GM19395 (cell line): ENCODE results near the gene VIPR2.
"Not testable (repeated sequence)": the region's sequence is repeated elsewhere in the genome, so short reads cannot be mapped to it uniquely, and the experiment has no call there.

Experiments
- ATAC-seq: cut with Tn5 transposase; IDR thresholded peaks from one replicate; pipeline ENCODE4 v1.9.1; 2021; ENCODE audit warnings: mild to moderate bottlenecking, moderate library complexity; ENCODE audit not compliant: unreplicated experiment

The VIPR2 gene

DNA sequence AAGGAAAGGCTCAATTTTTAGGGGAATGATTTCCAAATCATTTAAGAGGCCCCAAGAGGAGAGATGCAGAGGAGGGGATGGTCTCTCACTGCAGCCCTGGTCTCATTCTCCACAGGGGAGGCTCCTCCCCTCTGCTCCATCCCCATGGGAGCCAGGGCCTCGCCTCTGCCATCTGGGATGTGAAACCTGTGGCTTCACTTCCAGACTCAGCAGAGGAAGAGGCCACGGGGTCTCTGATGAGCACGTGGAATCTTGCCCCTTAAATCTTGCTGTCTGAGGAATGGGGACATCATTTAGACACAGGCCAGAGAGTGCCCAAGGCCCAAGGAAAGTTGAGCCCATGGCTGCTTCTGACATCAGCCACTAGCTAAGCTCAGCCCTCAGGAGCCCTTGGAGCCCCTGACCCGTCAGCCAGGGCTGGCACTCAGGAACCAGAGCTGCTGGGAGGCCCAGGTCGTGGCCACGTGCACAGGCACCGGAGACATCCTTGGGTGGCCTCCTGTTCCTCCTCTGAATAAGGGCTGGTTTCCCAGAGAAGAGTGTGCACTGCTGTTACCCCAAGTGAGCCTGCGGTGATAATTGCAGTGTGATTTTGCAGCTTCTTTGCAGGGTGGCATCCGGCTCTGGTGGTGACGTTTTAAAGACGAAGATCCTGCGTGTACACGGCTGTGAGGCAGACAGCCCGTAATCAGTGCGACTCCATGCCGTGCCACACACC is 50.5 kb downstream of the VIPR2 start:
- ATAC-seq, result no peak

DNA sequence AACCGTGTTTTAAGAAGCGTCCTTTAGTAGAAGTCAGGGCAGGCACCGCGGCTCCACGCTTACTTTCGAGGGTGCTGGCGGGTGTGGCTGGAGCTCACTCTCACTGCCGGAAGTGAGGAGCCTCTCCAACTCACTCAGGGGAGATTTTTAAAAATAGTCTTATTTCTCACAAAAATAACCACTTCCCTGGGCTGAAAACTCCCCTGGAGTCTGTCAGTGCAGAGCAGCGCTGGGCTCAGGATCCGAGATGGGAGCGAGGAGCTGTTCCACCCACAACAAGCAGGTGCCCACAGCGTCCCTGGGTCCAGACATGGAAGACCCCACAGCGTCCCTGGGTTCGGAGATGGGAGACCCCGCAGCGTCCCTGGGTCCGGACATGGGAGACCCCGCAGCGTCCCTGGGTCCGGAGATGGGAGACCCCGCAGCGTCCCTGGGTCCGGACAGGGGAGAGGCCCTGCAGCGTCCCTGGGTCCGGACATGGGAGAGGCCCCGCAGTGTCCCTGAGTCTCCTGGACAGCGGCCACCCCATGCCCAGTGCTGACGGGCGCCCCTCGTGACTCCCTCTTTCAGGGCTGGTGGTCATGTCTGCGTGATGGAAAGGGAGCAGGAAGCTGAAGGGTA is 51.2 kb downstream of the VIPR2 start:
- ATAC-seq, result no peak

DNA sequence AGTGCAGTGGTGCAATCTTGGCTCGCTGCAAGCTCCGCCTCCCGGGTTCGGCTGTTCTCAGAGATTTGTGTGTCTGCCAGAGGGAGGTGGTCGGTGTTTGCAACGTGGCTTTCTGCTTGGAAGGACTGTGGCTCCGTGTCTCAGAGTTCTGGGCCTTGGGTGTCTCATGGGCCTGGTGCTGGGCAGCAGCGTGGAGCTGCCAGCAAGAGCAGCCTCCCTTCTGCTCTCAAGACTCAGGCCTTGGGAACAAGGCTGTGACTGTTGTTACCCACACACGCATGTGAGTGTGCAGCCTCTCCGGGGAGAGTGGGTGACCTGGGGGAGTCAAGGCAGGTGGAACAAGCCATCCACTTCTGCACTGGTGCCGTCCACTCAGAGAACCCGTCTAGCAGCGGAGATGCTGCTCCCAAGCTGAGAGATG is 52.0 kb downstream of the VIPR2 start:
- no peak for ATAC-seq

DNA sequence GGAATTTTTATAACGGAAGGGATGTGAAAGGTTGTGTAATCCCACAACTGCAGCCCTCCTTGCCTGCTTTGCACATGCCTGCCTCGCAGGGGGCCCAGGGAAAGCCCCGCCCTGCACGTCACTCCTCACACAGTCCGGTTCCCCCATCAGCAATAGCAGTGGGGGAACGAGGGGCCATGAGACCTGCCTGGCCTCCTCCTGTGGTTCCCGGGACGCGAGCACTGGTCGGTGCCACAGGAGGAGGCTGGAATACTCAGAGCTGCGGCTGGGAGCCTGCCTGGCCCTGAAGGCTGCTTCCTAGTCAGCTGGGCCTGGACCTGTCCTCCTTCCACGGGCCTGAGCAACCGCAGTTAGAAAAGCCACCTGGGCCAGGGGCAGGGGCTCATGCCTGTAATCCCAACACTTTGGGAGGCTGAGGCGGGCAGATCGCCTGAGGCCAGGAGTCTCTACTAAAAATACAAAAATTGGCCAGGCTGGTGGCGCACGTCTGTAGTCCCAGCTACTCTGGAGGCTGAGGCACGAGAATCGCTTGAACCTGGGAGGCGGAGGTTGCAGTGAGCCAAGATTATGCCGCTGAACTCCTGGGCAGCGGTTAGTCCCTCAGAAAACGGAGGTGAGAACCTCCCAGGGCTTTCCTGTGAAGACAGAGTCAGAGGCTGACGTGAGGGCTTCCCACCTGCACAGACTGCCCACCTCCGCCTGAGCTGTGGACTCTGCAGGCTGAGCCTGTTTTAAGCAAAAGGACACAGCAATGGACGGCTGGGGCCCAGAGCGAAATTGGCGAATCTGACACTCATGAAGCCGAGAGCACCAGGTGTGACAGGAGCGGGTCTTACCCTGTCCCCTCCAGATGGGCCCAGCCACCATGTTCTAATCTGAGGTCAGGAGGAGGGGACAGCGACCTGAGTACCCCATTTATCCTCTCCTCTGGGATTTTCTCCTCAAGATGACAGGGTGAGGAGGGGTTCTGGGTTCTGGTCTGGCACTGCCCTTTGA is 52.9 kb downstream of the VIPR2 start:
- no peak for ATAC-seq

DNA sequence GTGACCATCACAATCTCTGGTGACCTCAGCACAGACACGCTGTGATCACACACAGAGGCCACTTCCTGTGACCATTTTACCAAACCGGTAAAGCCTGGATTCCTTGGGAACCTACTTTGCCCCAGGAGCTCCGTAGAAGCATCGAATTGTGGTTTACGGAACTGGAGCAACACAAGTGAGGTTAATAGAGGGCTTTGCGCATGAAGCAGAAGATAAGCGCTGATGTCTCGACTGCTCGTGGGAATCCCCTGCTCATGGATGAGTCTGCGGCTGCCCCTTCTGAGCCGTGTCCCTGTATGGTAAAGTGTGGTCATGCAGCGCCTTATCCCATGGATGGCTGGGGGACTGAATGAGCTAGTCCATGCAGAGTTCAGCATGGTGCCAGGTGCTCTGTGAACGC is 53.6 kb downstream of the VIPR2 start:
- no peak for ATAC-seq

DNA sequence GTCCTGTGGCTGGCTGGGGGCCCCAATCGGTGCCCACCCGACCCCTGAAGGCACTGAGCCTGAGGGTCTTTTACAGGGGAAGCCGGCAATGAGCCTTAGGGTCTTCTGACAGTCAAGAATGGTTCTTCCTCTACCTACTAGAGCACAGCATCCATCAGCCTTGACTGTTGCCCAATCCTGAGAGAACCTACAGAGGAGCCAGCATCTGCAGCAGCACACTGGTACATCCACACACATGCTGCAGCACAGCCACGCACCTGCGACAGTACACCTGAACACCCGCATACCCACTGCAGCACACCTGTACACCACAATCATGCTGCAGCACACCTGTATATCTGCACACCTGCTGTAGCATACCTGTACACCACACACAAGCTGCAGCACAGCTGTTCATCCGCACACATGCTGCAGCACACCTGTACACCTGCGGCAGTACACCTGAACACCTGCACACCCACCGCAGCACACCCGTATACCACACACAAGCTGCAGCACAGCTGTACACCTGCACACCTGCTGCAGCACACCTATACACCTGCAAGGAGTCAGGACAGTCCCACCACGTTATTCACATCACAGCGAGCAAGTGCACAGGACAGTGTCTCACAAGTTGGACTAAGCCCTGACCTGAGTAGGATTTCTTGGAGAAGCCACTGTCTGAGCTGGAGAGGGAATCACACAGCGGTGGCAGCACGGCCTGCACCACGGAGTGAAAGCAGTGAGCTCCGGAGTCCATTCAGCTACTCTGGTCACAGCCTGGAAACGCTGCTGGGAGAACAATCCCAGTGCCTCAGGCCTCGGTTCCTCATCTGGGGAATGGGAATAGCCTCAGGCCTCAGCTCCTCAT is 56.4 kb downstream of the VIPR2 start:
- no peak for ATAC-seq

DNA sequence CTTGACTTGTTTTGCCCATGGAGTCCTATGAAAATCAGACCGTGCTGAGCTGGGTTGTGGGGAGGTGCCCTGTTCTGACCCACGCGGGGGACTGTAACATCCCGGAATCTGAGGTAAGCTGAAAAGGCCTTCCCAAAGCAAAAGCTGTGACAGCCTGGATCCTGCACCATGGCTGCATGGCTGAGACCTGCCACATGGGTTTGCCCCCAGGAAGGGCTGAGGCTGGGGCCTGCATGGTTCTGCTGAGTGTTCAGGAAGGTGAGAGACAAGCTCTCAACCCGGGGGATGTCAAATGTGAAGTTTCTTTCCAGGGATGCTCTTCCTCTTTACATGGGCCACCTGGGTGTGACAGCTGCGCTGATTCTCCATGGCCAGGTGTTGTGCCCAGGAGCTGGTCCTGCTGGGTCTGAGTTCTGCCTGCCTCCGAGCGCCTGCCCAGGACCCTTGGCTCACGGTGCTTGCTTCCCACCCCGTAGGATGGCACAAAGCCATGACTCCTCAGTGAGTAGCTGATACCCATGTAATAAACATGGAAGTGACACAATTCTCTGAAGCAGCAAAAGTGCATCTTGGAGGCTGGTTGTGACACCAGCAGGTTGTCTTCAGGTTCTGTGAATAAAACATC is 58.3 kb downstream of the VIPR2 start:
- ATAC-seq, result no peak

DNA sequence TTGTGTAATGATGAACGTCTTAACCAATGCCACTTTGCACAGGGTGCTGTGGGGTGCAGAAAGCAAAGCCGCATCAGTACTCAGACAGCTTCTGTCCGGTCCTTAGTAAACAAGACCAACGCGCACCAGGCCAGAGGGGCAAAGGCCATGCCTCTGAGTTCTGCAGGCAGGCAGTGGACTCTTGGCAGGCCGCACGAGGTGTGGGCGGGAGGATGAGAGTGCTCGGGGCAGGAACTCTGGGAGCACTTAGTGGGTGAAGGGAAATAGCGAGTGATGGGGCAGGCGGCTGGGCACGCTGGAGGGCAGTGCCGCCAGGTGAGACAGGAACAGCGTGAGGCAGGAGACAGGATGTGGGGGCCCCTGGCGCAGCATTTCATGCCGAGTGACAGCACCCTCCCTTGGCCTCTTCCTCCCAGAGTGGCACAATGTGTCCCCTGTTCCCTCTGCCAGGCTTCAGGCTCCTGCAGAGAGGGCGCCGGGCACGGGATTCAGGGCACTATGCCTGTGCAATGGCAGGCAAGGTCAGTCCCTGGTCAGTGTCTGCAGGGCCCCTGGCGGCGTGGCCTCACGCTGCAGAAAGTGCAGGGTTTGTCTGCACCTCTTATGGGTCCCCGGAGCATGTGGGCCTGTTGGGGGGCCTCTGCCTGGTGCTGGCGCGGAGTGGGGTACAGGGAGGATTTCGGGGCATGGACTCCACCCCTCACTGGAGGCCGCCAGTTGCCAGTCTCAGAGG is 60.4 kb downstream of the VIPR2 start:
- no peak for ATAC-seq

DNA sequence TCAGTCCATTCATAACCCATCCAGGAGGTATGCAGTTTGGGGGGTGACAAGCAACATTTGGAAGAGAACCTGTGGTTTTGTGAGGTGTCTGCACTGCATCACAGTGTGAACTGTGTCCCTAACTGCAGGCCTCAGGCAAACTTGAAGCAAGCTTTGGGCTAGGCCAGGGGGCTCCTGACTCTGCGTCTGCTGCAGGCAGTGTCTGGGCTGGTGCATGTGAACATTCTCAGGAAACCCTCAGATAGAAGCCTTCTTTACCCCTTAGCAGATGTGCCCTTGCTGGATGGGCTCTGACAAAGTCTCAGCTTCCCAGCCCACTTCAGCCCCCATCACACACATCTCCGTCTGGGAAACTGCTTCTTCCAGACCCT is 61.0 kb downstream of the VIPR2 start:
- no peak for ATAC-seq

DNA sequence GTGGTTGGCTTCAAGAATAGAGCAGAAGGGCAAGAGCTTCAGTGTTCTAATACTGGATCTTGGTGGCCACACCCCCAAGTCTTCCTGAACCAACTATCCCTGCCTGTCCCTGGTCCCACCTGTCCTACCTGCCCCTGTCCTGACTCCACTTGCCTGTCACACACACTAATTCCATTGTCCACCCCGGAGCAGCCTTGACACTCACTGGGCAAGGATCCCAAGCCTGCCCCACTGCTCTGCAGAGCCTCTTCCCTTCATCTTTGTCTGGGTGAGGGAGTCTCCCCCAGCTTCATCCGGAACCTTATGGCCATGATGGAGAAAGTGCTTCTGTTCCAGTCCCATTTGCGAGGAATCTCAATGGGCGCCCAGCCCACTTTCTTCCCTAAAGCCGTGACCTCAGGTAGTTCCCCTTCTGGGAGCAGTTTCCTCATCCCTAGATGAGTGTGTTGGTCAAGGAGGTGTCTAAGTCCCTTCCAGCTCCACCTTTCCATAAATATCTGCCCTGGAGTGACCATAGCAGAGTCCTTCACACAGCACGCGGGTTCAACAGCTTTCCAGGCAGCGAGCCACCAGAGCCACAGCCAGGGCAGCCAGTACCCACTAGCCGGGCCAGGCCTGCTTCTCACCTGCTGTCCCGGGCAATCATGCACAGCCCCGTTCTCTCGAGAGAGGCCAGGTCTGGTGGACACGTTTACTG is 61.5 kb downstream of the VIPR2 start:
- ATAC-seq, result no peak

DNA sequence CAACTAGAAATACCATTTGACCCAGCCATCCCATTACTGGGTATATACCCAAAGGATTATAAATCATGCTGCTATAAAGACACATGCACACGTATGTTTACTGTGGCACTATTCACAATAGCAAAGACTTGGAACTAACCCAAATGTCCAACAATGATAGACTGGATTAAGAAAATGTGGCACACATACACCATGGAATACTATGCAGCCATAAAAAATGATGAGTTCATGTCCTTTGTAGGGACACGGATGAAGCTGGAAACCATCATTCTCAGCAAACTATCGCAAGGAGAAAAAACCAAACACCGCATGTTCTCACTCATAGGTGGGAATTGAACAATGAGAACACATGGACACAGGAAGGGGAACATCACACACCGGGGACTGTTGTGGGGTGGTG is 62.6 kb downstream of the VIPR2 start:
- ATAC-seq, result not testable (repeated sequence)

DNA sequence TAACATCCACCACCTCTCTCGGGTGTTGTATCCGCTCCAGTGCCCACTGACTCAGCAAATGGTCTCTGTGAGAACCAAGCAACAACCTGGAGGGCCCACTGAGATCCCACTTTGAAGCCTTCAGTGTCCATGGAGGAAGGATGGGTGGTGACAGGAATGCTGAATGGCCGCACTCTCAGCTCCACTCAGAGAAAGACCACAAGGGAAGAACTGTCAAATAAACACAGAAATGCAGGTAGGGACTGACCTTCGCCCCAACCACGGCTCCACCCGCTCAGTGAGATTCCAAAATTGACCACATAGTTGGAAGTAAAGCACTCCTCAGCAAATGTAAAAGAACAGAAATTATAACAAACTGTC is 65.8 kb downstream of the VIPR2 start:
- ATAC-seq, result no peak

DNA sequence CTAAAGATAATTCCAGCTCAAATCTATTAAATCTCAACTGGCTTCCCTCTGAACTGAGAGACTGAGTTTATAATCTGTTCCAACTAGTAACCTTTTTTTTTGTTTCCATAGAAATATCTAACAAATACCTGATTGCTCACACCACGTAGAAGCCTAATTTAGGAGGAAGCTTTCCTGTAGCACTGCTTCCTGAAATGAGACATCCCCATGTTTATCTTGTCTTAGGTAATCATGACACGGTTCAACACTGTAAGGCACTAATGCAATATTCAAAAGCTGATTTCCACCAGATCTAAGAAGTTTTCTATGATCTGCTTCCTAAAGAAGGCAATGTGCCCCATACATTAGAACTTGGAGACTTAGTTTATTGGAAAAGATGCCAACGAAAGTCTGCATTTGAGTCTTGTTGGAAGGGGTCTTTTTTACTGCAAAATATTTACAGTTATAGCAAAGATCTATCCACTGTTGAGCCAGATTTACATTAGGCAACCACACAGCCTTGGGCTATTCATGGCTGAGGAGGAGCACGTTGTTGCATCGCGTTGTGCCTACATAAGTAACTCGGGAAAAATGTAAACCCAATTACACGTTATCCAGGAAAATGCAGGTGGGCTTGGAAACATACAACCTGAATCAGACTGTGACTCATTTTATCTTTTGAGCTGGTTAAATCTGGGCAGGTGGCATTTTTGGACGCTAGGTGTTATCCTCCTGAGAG is 66.3 kb downstream of the VIPR2 start:
- ATAC-seq, result no peak

DNA sequence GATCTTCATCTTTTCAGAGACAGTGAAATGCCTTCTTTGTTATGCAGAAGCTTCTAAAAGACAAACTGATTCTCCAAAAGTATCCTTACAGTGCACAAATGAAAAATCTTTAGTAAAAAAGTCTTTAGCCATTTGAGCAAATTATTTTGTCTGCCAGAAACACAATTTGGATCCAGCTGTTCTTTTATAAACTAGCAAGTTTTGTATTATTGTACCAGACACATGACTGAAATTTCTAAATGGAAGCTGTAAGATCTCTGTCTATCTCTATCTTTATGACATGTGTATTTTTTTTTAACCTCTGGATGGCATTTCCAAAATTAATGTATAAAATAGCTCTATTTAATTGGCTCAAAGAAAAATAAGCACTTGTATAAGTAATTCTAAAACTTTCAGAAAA is 68.3 kb downstream of the VIPR2 start:
- no peak for ATAC-seq

DNA sequence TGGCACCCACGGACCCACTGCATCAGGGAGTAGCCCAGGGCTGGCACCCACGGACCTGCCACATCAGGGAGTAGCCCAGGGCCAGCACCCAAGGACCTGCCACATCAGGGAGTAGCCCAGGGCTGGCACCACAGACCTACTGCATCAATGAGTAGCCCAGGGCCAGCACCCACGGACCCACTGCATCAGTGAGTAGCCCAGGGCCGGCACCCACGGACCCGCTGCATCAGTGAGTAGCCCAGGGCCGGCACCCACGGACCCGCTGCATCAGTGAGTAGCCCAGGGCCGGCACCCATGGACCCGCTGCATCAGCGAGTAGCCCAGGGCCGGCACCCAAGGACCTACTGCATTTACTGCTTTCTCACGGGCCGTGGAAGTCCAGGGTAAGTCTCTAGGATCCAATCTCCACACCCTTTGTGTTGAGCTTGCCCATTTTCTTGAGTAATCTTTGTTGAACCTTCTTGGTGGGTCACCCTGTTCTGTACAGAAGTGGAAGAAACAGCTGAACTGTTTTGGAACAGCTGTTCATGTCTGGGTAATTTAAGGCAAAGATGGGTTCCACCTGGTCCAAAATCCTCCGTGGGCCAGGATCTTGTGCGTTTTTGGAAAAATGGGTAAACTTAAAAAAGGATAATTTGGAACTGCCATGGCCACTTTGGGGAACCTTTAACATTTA is 69.0 kb downstream of the VIPR2 start:
- no peak for ATAC-seq

DNA sequence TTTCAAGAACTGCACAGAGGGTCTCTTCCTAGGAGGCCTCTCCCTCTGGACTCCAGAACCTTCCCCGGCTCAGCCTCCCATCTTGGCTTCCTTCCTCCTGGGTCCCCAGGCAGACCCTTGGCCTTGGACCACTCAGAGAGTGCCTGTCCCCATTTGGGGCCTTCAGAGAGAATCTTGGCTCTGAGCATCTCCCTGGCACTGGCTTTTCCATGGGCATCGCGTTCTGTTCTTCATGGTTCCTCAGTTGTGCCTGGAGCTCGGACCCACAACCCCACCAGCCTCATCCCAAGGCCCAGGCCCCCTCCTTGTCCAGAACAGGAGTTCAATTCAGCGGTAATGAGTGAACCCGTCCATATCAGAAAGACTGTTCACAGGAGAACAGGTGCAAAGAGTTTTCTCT is 73.4 kb downstream of the VIPR2 start:
- ATAC-seq, result no peak

DNA sequence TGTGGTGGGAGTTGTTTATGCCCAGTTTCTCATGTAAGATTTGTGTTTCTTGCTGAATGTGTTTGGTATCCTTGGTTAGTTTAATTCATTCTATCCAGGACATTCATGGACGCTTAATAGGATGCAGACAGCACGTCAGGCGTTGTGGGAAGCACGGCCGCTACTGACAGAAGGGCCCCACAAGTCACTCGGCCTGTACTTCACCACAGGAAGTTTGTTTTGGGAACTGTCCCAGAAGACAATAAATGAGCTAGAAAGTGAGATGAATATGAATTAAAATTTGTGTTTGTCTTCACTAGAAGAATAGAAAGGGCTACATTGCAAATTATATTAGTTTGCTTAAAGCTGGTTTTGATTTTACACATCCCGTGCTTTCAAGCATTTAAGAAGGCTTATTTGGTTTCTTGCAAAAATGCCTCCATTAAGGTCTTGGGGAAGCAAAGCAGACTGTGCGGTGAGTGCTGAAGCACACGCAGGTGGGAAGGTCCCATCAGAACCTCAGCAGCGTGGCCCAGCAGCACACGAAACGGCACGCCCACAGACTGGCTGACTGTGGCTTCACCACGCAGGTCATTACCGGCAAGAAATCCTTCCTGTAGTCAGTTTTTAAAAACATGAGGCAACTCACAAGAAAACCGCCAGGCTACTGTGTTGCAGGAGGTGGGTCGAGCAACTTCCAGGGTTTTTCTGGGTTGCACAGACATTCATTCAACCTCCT is 74.1 kb downstream of the VIPR2 start:
- ATAC-seq, result no peak
